ENCODE measurements around the gene MYO1G.

DNA sequence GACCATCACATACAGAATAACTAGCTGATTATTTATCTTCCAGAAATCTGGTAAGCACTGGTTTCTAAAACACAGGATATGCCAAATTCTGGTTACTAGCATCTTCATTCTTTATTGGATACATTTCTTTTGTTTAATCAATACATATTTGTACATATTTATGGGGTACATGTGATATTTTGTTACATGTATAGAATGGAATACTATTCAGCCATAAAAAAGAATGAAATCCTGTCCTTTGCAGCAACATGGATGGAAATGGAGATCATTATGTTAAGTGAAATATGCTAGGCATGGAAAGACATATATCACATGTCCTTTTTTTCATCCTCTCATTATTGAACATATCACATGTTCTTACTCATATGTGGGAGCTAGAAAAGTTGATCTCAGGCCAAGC is 60.8 kb downstream of the MYO1G start:
- TF ChIP-seq CTCF (IDR thresholded peaks at IDR 0.05) (no peak), POLR2A (IDR thresholded peaks at IDR 0.05) (no peak)
